Endothelial cell of umbilical vein (primary cell): Measurements from ENCODE around the gene IFIT5. TPM values are rescaled to one million over a fixed set of nuclear protein-coding genes. Genes with fewer than 3 reads are reported as not detected.

Source experiments
- Bru-seq: library from RNA; stranded (reverse); fragments of 400-500 nt; gene quantifications from one replicate; lab custom pipeline; 2021; lab: Mats Ljungman, UMichigan
- BruChase-seq, 2 experiments: library from RNA; stranded (reverse); fragments of 400-500 nt; gene quantifications; one replicate each; lab custom pipeline; 2021; lab: Mats Ljungman, UMichigan
- BruUV-seq: library from RNA; stranded (reverse); fragments of 400-500 nt; replicated peaks from 2 replicates; lab custom pipeline; 2021; lab: Mats Ljungman, UMichigan
- CTCF ChIA-PET: fragments of 300-600, 350-600 bp; sonication (Branson Sonifier 250); formaldehyde crosslinking; loops from one replicate; lab custom pipeline; 2021; ENCODE audit warnings: antibody characterized with exemption, inconsistent platforms; lab: Charles Lee
- POLR2A ChIA-PET: fragments of 300-600, 350-600 bp; sonication (Branson Sonifier 250); formaldehyde crosslinking; loops from one replicate; lab custom pipeline; 2021; ENCODE audit warnings: antibody characterized with exemption, inconsistent platforms; lab: Charles Lee
- DNase-seq: peaks from one replicate; pipeline ENCODE4 v3.0.0-alpha.2; 2011; ENCODE audit warnings: low read depth, low spot score
- FAIRE-seq: peaks from 2 replicates; lab custom pipeline; 2011; peaks lifted over from hg19 to GRCh38; lab: Jason Lieb, UNC
- H2AFZ ChIP-seq: 2 replicates; pipeline ENCODE4 v1.6.0; 2012; ENCODE audit warnings: low read depth, low read length, control low read depth, inconsistent platforms
- H3K27ac ChIP-seq: 2 replicates; pipeline ENCODE4 v1.5.1; 2011; ENCODE audit warnings: low read depth, mild to moderate bottlenecking, control low read depth, low read length, moderate library complexity; ENCODE audit not compliant: insufficient read depth
- H3K27me3 ChIP-seq, 2 experiments: 2 replicates each; pipeline versions ENCODE4 v1.6.0 to v1.6.1; 2011; ENCODE audit warnings: low read length in 2 of 2, mixed read lengths in 1 of 2; ENCODE audit not compliant: control insufficient read depth in 2 of 2, insufficient read depth in 2 of 2
- H3K36me3 ChIP-seq, 2 experiments: 2 replicates in 1 of 2; 3 replicates in 1 of 2; pipeline ENCODE4 v1.5.1; 2011; ENCODE audit warnings: low read length in 2 of 2, mild to moderate bottlenecking in 1 of 2, moderate library complexity in 1 of 2; ENCODE audit not compliant: control insufficient read depth in 2 of 2, insufficient read depth in 2 of 2; ENCODE audit errors: extremely low read depth in 1 of 2
- H3K4me1 ChIP-seq: 3 replicates; pipeline ENCODE4 v1.5.1; 2011; ENCODE audit warnings: mild to moderate bottlenecking, low read length; ENCODE audit not compliant: control insufficient read depth, insufficient read depth; ENCODE audit errors: extremely low read depth
- H3K4me2 ChIP-seq: 2 replicates; pipeline ENCODE4 v1.6.1; 2011; ENCODE audit warnings: low read length, control low read depth, mixed read lengths; ENCODE audit not compliant: insufficient read depth
- H3K4me3 ChIP-seq, 3 experiments: fragments of 200-600 bp in 1 of 3; sonication (generic), shearing (Covaris generic) in 1 of 3; replicated peaks in 1 of 3; 2 replicates each; pipeline ENCODE4 v1.5.1; 2011 to 2016; ENCODE audit warnings: control low read depth in 3 of 3, low read length in 3 of 3, mild to moderate bottlenecking in 2 of 3, inconsistent platforms in 1 of 3, low read depth in 1 of 3, moderate library complexity in 1 of 3; ENCODE audit not compliant: insufficient read depth in 1 of 3
- H3K79me2 ChIP-seq: 2 replicates; pipeline ENCODE4 v1.6.0; 2012; ENCODE audit warnings: low read length, inconsistent platforms; ENCODE audit not compliant: control insufficient read depth, insufficient read depth
- H3K9ac ChIP-seq: replicated peaks from 2 replicates; pipeline ENCODE3; 2011; ENCODE audit warnings: low read length, control low read depth; ENCODE audit not compliant: insufficient read depth; ENCODE audit errors: extremely low read depth
- H3K9me1 ChIP-seq: replicated peaks from 3 replicates; pipeline ENCODE4 v1.6.0; 2011; ENCODE audit warnings: mild to moderate bottlenecking, low read length; ENCODE audit not compliant: control insufficient read depth, insufficient read depth; ENCODE audit errors: extremely low read depth
- H3K9me3 ChIP-seq: replicated peaks from 2 replicates; pipeline ENCODE4 v1.5.1; 2012; ENCODE audit warnings: low read length, inconsistent platforms; ENCODE audit not compliant: control insufficient read depth, insufficient read depth
- H4K20me1 ChIP-seq: replicated peaks from 2 replicates; pipeline ENCODE3; 2011; ENCODE audit warnings: mild to moderate bottlenecking, low read length; ENCODE audit not compliant: control insufficient read depth, insufficient read depth; ENCODE audit errors: extremely low read depth
- GATA2 ChIP-seq: IDR thresholded peaks from 2 replicates; pipeline ENCODE4 v1.7.0; 2011; ENCODE audit warnings: low read depth, mild to moderate bottlenecking, moderate library complexity, mixed read lengths, low read length; ENCODE audit not compliant: insufficient read length, insufficient read depth
- JUN ChIP-seq: IDR thresholded peaks from 2 replicates; pipeline ENCODE4 v1.6.1; 2011; ENCODE audit warnings: borderline replicate concordance, low read depth; ENCODE audit not compliant: insufficient read length, insufficient read depth
- MYC ChIP-seq: IDR thresholded peaks from one replicate; pipeline ENCODE4 v1.6.1; 2011; ENCODE audit warnings: mild to moderate bottlenecking, low read depth, low read length
- POLR2A ChIP-seq: IDR thresholded peaks from 2 replicates; pipeline ENCODE4 v1.6.1; 2012; ENCODE audit warnings: low read depth, mild to moderate bottlenecking, control low read depth, low read length
- POLR2AphosphoS5 ChIP-seq: IDR thresholded peaks from 2 replicates; pipeline ENCODE4 v1.6.1; 2012; ENCODE audit warnings: low read depth, mild to moderate bottlenecking, control low read depth, low read length, moderate library complexity; ENCODE audit not compliant: insufficient read depth
- dilution Hi-C: fragments of 300-500 bp; cut with MboI; formaldehyde crosslinking; loops from one replicate; pipeline ENCODE4 v1.15.0; 2019; ENCODE audit warnings: low sequenced_read_pairs; ENCODE audit not compliant: extremely low pct_ligation_motif_present
- intact Hi-C: fragments of 100-400 bp; cut with micrococcal nuclease; formaldehyde crosslinking; loops from one replicate; pipeline ENCODE4 v1.10.0; 2022
- long read RNA-seq: library from polyadenylated mRNA; stranded (forward); transcript quantifications from one replicate; pipeline ENCODE4 v2.0.0, GENCODE V29; 2021
- polyA minus RNA-seq, 3 experiments: library from RNA; depleted of rRNA, polyadenylated mRNA; stranded (reverse); fragments of >200 nt; gene quantifications; 1 replicate in 1 of 3; 2 replicates in 2 of 3; pipeline ENCODE4 v1.2.3, GENCODE V29; 2011
- polyA plus RNA-seq, 4 experiments: library from polyadenylated mRNA; depleted of rRNA in 3 of 4; stranded (reverse) in 3 of 4; unstranded in 1 of 4; fragments of >200 nt; gene quantifications; 2 replicates each; pipeline versions ENCODE4 v1.2.1 to v1.2.3, GENCODE V29; 2011 to 2012; ENCODE audit warnings: missing spikeins in 1 of 4
- total RNA-seq: library from RNA; stranded (reverse); gene quantifications from 2 replicates; pipeline ENCODE4 v1.2.3, GENCODE V29; 2021

The IFIT5 gene
- total RNA-seq (3.2 and 4.0 TPM in 2 replicates), polyA plus RNA-seq (0.97 and 1.0 TPM in 2 replicates), polyA minus RNA-seq (1.3 and 1.7 TPM in 2 replicates), Bru-seq, nascent RNA (percentile 53 among the genes with signal in this experiment), BruChase-seq, experiment 1, labeled RNA remaining after a 6-hour chase (percentile 57 among the genes with signal in this experiment), BruChase-seq, experiment 2, labeled RNA remaining after a 2-hour chase (percentile 76 among the genes with signal in this experiment)
- polyA plus RNA-seq (2011; cell fraction: cytosol; rRNA removed) = 1.3 and 1.4 TPM in 2 replicates
- 0.55 and 0.70 TPM in 2 replicates for polyA plus RNA-seq (2011; cell fraction: nucleus; rRNA removed)
- polyA plus RNA-seq (2012) = 0.49 and 0.56 TPM in 2 replicates
- polyA minus RNA-seq (2011; cell fraction: cytosol; rRNA and poly(A)+ RNA removed) = 1.0 TPM
- 1.0 and 1.3 TPM in 2 replicates for polyA minus RNA-seq (2011; cell fraction: nucleus; rRNA and poly(A)+ RNA removed)
- long read RNA-seq, full-length matches to known transcripts = 22 of 25 reads
- long read RNA-seq, partial matches to known transcripts = 0 of 25 reads
- long read RNA-seq, other reads (novel, unspliced or antisense) = 3 of 25 reads

- peak; percentile 45 for TF ChIP-seq POLR2AphosphoS5
- TF ChIP-seq GATA2 = no peak
- peak; percentile 49 for TF ChIP-seq POLR2A
- TF ChIP-seq JUN = no peak
- no peak for TF ChIP-seq MYC
- Histone ChIP-seq H3K36me3 (no peaks in the 10 kb centered on the region), H2AFZ (peak within 1 kb of the TSS; percentile 82), H4K20me1 (no peaks in the 10 kb centered on the region), H3K9me1 (no peaks in the 10 kb centered on the region), H3K4me1 (no peaks in the 10 kb centered on the region), H3K9ac (peak within 1 kb of the TSS; percentile 55), H3K79me2 (no peaks in the 10 kb centered on the region), H3K4me3 (peak within 1 kb of the TSS; percentile 65 to 89 (median 76)), H3K27ac (no peak within 1 kb of the TSS), H3K9me3 (no peaks in the 10 kb centered on the region), H3K27me3 (no peaks in the 10 kb centered on the region), H3K4me2 (peak within 1 kb of the TSS; percentile 77)
- peak; percentile 71 for FAIRE-seq
- ChIA-PET CTCF (interaction anchor here (0.7 to 1.4 kb wide), 9 partner anchors 12 to 290 kb away, joined by 3 to 7 read pairs (median 3); partner anchors contain the start of genes IFIT1, IFIT2 and LIPA), POLR2A (interaction anchor here (0.9 kb wide), 1 partner anchor 22 kb away, joined by 3 read pairs; the partner anchor contains the start of gene IFIT1)
- DNase-seq = peak; percentile 80
- TSS peak; percentile 69 for BruUV-seq
- intact Hi-C loops = loop anchor here (1.0 to 2.0 kb wide), 3 partner anchors 86 to 230 kb away; partner anchors contain the start of gene PANK1
- dilution Hi-C loops = no loop called here
Observed at GRCh38 chr10:89414146-89414878, at the start of gene IFIT5. Gene IFIT5, plus strand, starts transcription at chr10:89414568. Its CDS starts 231 bp downstream, at chr10:89414799.
